Psoas muscle (tissue), 8 donors: Measurements from ENCODE around the gene ELK4. TPM values are rescaled to one million over a fixed set of nuclear protein-coding genes. Genes with fewer than 3 reads are reported as not detected.

Experiments used
- ATAC-seq, 4 donors: fragments of 200-7000 bp; cut with Tn5 transposase; one replicate each; pipeline ENCODE4 v1.9.1; 2020; ENCODE audit warnings: moderate library complexity in 3 of 4, mild to moderate bottlenecking in 2 of 4
- DNase-seq, 2 donors: peaks; one replicate each; pipeline ENCODE4 v3.0.0-alpha.2; 2020
- H3K27ac ChIP-seq: fragments of 200-600 bp; one replicate; pipeline ENCODE4 v1.8.0; 2022
- H3K27me3 ChIP-seq, 3 donors: fragments of 200-600 bp in 1 of 3; one replicate each; pipeline versions ENCODE4 v1.6.1 to v1.8.0; 2013 to 2022; ENCODE audit warnings: low read length in 2 of 3, mild to moderate bottlenecking in 2 of 3, moderate library complexity in 1 of 3; ENCODE audit not compliant: insufficient read depth in 3 of 3
- H3K36me3 ChIP-seq, 2 donors: fragments of 200-600 bp in 1 of 2; one replicate each; pipeline versions ENCODE4 v1.6.1 to v1.8.0; 2013 to 2022; ENCODE audit warnings: low read depth in 1 of 2, mild to moderate bottlenecking in 1 of 2, moderate library complexity in 1 of 2; ENCODE audit not compliant: insufficient read depth in 1 of 2
- H3K4me1 ChIP-seq: fragments of 200-600 bp; one replicate; pipeline ENCODE4 v1.8.0; 2022
- H3K4me3 ChIP-seq: fragments of 200-600 bp; one replicate; pipeline ENCODE4 v1.8.0; 2022; ENCODE audit warnings: mild to moderate bottlenecking
- H3K9me3 ChIP-seq: fragments of 200-600 bp; one replicate; pipeline ENCODE4 v1.8.0; 2022
- CTCF ChIP-seq: fragments of 200-600 bp; IDR thresholded peaks from one replicate; pipeline ENCODE4 v1.8.0; 2022; ENCODE audit warnings: antibody characterized with exemption
- WGBS, 3 donors: extraction: QIAGEN DNeasy Blood & Tissue Kit; methylation state at CpG; one replicate each; pipeline versions ENCODE4 v1.1.6 to v1.1.7; 2013; 5-methylcytosine and 5-hydroxymethylcytosine counted together
- intact Hi-C, 2 donors: fragments of 100-400 bp; cut with DNase I; formaldehyde crosslinking; loops; one replicate each; pipeline versions ENCODE4 v1.11.0 to v1.14.2; 2022
- polyA plus RNA-seq, 3 donors: library from polyadenylated mRNA; stranded (reverse); fragments of 200-250 nt; gene quantifications; one replicate each; pipeline ENCODE4 v1.2.3, GENCODE V29; 2013
- total RNA-seq, 4 donors: library from RNA; stranded (reverse); fragmentation: NEBNext Ultra II Directional in 2 of 4; extraction: Animal tissue kit (Norgen Biotek cat#: 25700) in 2 of 4; gene quantifications; one replicate each; pipeline versions ENCODE4 v1.2.1 to v1.2.4, GENCODE V29; 2021 to 2023
- donor health status: healthy with polysubstance abuse.
- donor health status: DM: no; HTN: no; CAD: no; lungs with moderate emphysema.
- donor health status: Bipolar disorder and iron deficiency.
- donor health status: healthy.
- donor health status: DM: yes; HTN: yes; CAD: no.
- donor health status: DM: no; HTN: no; CAD: no.
- donor health status: DM: no; HTN: no; CAD: no.
- donor health status: DM: yes; HTN: yes; CAD: no.

Gene ELK4
- total and polyA plus RNA-seq, 7 donors, result 5.5 to 67.8 (median 34.4) TPM

GRCh38 chr1:205619376-205619775 is 12.4 kb downstream of the ELK4 start:
- H3K27me3 ChIP-seq, result no peaks in the 10 kb centered on the region
- TF ChIP-seq CTCF, result no peak
- DNase-seq (no peak), ATAC-seq (no peak)
- no peaks in the 10 kb centered on the region for H3K9me3 ChIP-seq
- H3K4me1 ChIP-seq, result peaks cover 7% of the 10 kb centered on the region
- intact Hi-C loops, result no loop called here
- WGBS, 3 donors, result 91 to 93% (median 93%) methylated on average over 3 of the region's 3 CpGs
- H3K36me3 ChIP-seq, result peaks cover 3 to 95% of the 10 kb centered on the region in 2 donors
- H3K4me3 ChIP-seq, result no peak overlapping the region
- no peak overlapping the region for H3K27ac ChIP-seq

GRCh38 chr1:205616563-205617293 is 15.1 kb downstream of the ELK4 start:
- no peak overlapping the region for H3K27ac ChIP-seq
- no peak for DNase-seq
- 67 to 83% (median 70%) methylated on average over 1 of the region's 1 CpG for WGBS, 3 donors
- no peaks in the 10 kb centered on the region for H3K27me3 ChIP-seq
- H3K4me3 ChIP-seq, result no peak overlapping the region
- H3K36me3 ChIP-seq, result peaks cover 3 to 93% of the 10 kb centered on the region in 2 donors
- no peak for ATAC-seq
- no peaks in the 10 kb centered on the region for H3K4me1 ChIP-seq
- no peaks in the 10 kb centered on the region for H3K9me3 ChIP-seq
- intact Hi-C loops, result no loop called here
- TF ChIP-seq CTCF, result no peak

- TF ChIP-seq CTCF, result no peak
- Histone ChIP-seq H3K4me1 (no peaks in the 10 kb centered on the region), H3K4me3 (no peak overlapping the region), H3K36me3 (peaks cover 3 to 96% of the 10 kb centered on the region in 2 donors), H3K27ac (no peak overlapping the region), H3K27me3 (no peaks in the 10 kb centered on the region), H3K9me3 (no peaks in the 10 kb centered on the region)
- ATAC-seq (no peak), DNase-seq (no peak)
- WGBS, 3 donors, result 66 to 77% (median 76%) methylated on average over 1 of the region's 1 CpG
- intact Hi-C loops, result no loop called here
Observed at GRCh38 chr1:205615789-205616188, 16.0 kb downstream of the ELK4 start.

GRCh38 chr1:205613854-205614412 is 17.9 kb downstream of the ELK4 start:
- WGBS, 3 donors, result 87 to 95% (median 93%) methylated on average over 2 of the region's 2 CpGs

More at GRCh38 chr1:205613854-205614412, 17.9 kb downstream of the ELK4 start:
- Histone ChIP-seq H3K27ac (no peak overlapping the region), H3K9me3 (no peaks in the 10 kb centered on the region), H3K36me3 (peaks cover 0 to 84% of the 10 kb centered on the region in 2 donors), H3K4me3 (no peak overlapping the region), H3K27me3 (no peaks in the 10 kb centered on the region), H3K4me1 (peaks cover 5% of the 10 kb centered on the region)
- intact Hi-C loops, result no loop called here
- no peak for ATAC-seq
- TF ChIP-seq CTCF, result no peak
- no peak for DNase-seq
